ENCODE data around the gene MAP1LC3C. TPM values are rescaled to one million over a fixed set of nuclear protein-coding genes. Genes with fewer than 3 reads are reported as not detected.
A peak's percentile ranks its signal among the peaks of the same experiment; 100 is the strongest.

MAP1LC3C gene
- polyA plus RNA-seq, 1 donor from 2014 or later = 0.50 TPM

- no peak overlapping the region for H3K4me3 ChIP-seq (ENCODE audit: low read length)
- no peaks in the 10 kb centered on the region for H3K9me2 ChIP-seq (ENCODE audit: insufficient read depth, low read length)
- H3K36me3 ChIP-seq (ENCODE audit: insufficient read depth, low read length) = no peaks in the 10 kb centered on the region
- H2AFZ ChIP-seq (ENCODE audit: low read depth, low read length) = no peak overlapping the region
- H3F3A ChIP-seq (ENCODE audit: insufficient read depth, low read length, poor library complexity, severe bottlenecking) = no peaks in the 10 kb centered on the region
- no peaks in the 10 kb centered on the region for H3K27me3 ChIP-seq (ENCODE audit: insufficient read depth, low read depth, low read length)
- H3K4me2 ChIP-seq (ENCODE audit: low read length) = no peak overlapping the region
- H3K79me2 ChIP-seq (replicated peaks; ENCODE audit: insufficient read depth, low read length) = no peaks in the 10 kb centered on the region
- no peak overlapping the region for H3K9ac ChIP-seq (ENCODE audit: low read length)
- no peaks in the 10 kb centered on the region for H4K20me1 ChIP-seq (ENCODE audit: insufficient read depth)
- H3K9me3 ChIP-seq (ENCODE audit: low read length) = no peaks in the 10 kb centered on the region
- no peak for TF ChIP-seq EP300 (conservative IDR thresholded peaks at IDR 0.05; ENCODE audit: poor library complexity, severe bottlenecking)
- TF ChIP-seq SMC3 (conservative IDR thresholded peaks at IDR 0.05; ENCODE audit: poor library complexity) = no peak
- TF ChIP-seq, protein P1, sequence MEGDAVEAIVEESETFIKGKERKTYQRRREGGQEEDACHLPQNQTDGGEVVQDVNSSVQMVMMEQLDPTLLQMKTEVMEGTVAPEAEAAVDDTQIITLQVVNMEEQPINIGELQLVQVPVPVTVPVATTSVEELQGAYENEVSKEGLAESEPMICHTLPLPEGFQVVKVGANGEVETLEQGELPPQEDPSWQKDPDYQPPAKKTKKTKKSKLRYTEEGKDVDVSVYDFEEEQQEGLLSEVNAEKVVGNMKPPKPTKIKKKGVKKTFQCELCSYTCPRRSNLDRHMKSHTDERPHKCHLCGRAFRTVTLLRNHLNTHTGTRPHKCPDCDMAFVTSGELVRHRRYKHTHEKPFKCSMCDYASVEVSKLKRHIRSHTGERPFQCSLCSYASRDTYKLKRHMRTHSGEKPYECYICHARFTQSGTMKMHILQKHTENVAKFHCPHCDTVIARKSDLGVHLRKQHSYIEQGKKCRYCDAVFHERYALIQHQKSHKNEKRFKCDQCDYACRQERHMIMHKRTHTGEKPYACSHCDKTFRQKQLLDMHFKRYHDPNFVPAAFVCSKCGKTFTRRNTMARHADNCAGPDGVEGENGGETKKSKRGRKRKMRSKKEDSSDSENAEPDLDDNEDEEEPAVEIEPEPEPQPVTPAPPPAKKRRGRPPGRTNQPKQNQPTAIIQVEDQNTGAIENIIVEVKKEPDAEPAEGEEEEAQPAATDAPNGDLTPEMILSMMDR (IDR thresholded peaks at IDR 0.05; ENCODE audit: poor library complexity, severe bottlenecking) = no peak
- no peak for TF ChIP-seq EZH2 (IDR thresholded peaks at IDR 0.05; ENCODE audit: borderline replicate concordance, insufficient read depth, low read length, poor library complexity, severe bottlenecking)
- TF ChIP-seq, protein P2, sequence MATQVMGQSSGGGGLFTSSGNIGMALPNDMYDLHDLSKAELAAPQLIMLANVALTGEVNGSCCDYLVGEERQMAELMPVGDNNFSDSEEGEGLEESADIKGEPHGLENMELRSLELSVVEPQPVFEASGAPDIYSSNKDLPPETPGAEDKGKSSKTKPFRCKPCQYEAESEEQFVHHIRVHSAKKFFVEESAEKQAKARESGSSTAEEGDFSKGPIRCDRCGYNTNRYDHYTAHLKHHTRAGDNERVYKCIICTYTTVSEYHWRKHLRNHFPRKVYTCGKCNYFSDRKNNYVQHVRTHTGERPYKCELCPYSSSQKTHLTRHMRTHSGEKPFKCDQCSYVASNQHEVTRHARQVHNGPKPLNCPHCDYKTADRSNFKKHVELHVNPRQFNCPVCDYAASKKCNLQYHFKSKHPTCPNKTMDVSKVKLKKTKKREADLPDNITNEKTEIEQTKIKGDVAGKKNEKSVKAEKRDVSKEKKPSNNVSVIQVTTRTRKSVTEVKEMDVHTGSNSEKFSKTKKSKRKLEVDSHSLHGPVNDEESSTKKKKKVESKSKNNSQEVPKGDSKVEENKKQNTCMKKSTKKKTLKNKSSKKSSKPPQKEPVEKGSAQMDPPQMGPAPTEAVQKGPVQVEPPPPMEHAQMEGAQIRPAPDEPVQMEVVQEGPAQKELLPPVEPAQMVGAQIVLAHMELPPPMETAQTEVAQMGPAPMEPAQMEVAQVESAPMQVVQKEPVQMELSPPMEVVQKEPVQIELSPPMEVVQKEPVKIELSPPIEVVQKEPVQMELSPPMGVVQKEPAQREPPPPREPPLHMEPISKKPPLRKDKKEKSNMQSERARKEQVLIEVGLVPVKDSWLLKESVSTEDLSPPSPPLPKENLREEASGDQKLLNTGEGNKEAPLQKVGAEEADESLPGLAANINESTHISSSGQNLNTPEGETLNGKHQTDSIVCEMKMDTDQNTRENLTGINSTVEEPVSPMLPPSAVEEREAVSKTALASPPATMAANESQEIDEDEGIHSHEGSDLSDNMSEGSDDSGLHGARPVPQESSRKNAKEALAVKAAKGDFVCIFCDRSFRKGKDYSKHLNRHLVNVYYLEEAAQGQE (IDR thresholded peaks at IDR 0.05; ENCODE audit: borderline replicate concordance) = no peak
- TF ChIP-seq TAF1 (IDR thresholded peaks at IDR 0.05; ENCODE audit: low read depth) = no peak
- no peak for TF ChIP-seq MXI1 (conservative IDR thresholded peaks at IDR 0.05; ENCODE audit: poor library complexity, severe bottlenecking)
- TF ChIP-seq RAD21 (conservative IDR thresholded peaks at IDR 0.05) = no peak
- TF ChIP-seq POLR2AphosphoS5 (IDR thresholded peaks at IDR 0.05) = no peak
- H3K27ac ChIP-seq (ENCODE audit: low read length) = no peak overlapping the region
These were observed 20.1 kb upstream of the MAP1LC3C start for GRCh38 chr1:242019018-242019417.

DNA sequence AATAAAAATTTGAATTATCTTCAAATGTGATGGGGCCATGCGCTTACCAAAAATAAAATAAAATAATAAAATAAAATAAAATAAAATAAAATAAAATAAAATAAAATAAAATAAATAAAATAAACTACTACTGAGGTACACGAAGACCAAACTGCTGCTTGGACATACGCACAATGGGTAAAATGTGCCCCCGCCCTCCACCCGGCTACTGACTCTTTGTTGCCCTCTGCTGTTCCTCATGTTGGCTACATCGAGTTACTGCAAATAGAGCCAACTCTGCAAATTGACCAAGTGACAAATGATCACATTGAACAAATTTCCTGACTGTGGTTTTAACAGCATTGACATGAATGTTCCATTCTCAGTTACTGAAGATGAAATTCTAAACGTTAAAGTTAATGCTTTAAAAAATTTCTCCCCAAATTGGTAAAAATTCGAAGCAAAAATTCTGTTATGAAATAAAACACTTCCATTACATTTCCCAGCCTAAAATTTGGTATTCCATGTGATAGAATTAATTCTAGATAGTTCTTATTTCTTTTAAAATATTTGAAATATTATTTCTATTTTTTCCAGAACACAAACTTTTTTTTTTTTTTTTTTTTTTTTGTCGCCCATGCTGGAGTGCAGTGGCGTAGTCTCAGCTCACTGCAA lies 18.8 kb upstream of the MAP1LC3C start:
- H3K4me2 ChIP-seq (ENCODE audit: low read length) = no peak overlapping the region
- no peaks in the 10 kb centered on the region for H3K79me2 ChIP-seq (replicated peaks; ENCODE audit: insufficient read depth, low read length)
- no peak overlapping the region for H3K9ac ChIP-seq (ENCODE audit: low read length)
- no peak overlapping the region for H2AFZ ChIP-seq (ENCODE audit: low read depth, low read length)
- no peaks in the 10 kb centered on the region for H3F3A ChIP-seq (ENCODE audit: insufficient read depth, low read length, poor library complexity, severe bottlenecking)
- H4K20me1 ChIP-seq (ENCODE audit: insufficient read depth) = no peaks in the 10 kb centered on the region
- H3K27ac ChIP-seq (ENCODE audit: low read length) = no peak overlapping the region
- no peak overlapping the region for H3K4me3 ChIP-seq (ENCODE audit: low read length)
- H3K9me3 ChIP-seq (ENCODE audit: low read length) = no peaks in the 10 kb centered on the region
- H3K9me2 ChIP-seq (ENCODE audit: insufficient read depth, low read length) = no peaks in the 10 kb centered on the region
- H3K36me3 ChIP-seq (ENCODE audit: insufficient read depth, low read length) = no peaks in the 10 kb centered on the region
- TF ChIP-seq, protein P1 (IDR thresholded peaks at IDR 0.05; ENCODE audit: poor library complexity, severe bottlenecking) = peak; percentile 48
- TF ChIP-seq POLR2AphosphoS5 (IDR thresholded peaks at IDR 0.05) = no peak
- H3K27me3 ChIP-seq (ENCODE audit: insufficient read depth, low read depth, low read length) = no peaks in the 10 kb centered on the region

Data from neural cell (in vitro differentiated cells).